Caco-2 (cell line): ENCODE data around the gene TTI1. TPM values are rescaled to one million over a fixed set of nuclear protein-coding genes. Genes with fewer than 3 reads are reported as not detected.

Source experiments
- BruUV-seq: library from RNA; stranded (reverse); fragments of 400-500 nt; replicated peaks from 2 replicates; lab custom pipeline; 2021; lab: Mats Ljungman, UMichigan
- CTCF ChIA-PET: fragments of 300-600 bp; sonication (Branson Sonifier 250); formaldehyde crosslinking; loops from one replicate; lab custom pipeline; 2022; ENCODE audit warnings: antibody characterized with exemption; lab: Charles Lee
- POLR2A ChIA-PET: fragments of 300-600 bp; sonication (Branson Sonifier 250); formaldehyde crosslinking; loops from one replicate; lab custom pipeline; 2022; ENCODE audit warnings: antibody characterized with exemption; lab: Charles Lee
- DNase-seq, 2 experiments: peaks; one replicate each; pipeline versions ENCODE4 v3.0.0 to v3.0.0-alpha.2; 2020 to 2022
- H3K27me3 ChIP-seq: replicated peaks from 2 replicates; pipeline ENCODE4 v1.6.0; 2011; ENCODE audit warnings: low read length; ENCODE audit not compliant: control insufficient read depth, insufficient read depth
- H3K36me3 ChIP-seq: 2 replicates; pipeline ENCODE4 v1.5.1; 2011; ENCODE audit warnings: low read length; ENCODE audit not compliant: control insufficient read depth, insufficient read depth
- H3K4me1 ChIP-seq: fragments of 250-450 bp; sonication (Bioruptor Pico); 2 replicates; pipeline ENCODE4 v1.5.1; 2020; ENCODE audit warnings: mild to moderate bottlenecking
- H3K4me3 ChIP-seq: 2 replicates; pipeline ENCODE4 v1.5.1; 2011; ENCODE audit warnings: low read depth, mild to moderate bottlenecking, control low read depth, low read length
- H3K9me3 ChIP-seq: fragments of 250-450 bp; sonication (Bioruptor Pico); 2 replicates; pipeline ENCODE4 v1.5.1; 2020; ENCODE audit warnings: mild to moderate bottlenecking, moderate library complexity
- H3K27ac Mint-ChIP-seq: one replicate; pipeline ENCODE4 v1.8.0; 2022; ENCODE audit warnings: mixed read lengths; ENCODE audit not compliant: unreplicated experiment
- H3K27me3 Mint-ChIP-seq: one replicate; pipeline ENCODE4 v1.8.0; 2022; ENCODE audit warnings: mixed read lengths; ENCODE audit not compliant: insufficient read depth, unreplicated experiment
- H3K36me3 Mint-ChIP-seq: one replicate; pipeline ENCODE4 v1.8.0; 2022; ENCODE audit warnings: mild to moderate bottlenecking, mixed read lengths; ENCODE audit not compliant: insufficient read depth, unreplicated experiment
- H3K4me1 Mint-ChIP-seq: one replicate; pipeline ENCODE4 v1.8.0; 2022; ENCODE audit warnings: low read depth, mixed read lengths; ENCODE audit not compliant: unreplicated experiment
- H3K4me3 Mint-ChIP-seq: one replicate; pipeline ENCODE4 v1.8.0; 2022; ENCODE audit warnings: mild to moderate bottlenecking, moderate library complexity, mixed read lengths; ENCODE audit not compliant: unreplicated experiment
- H3K9me3 Mint-ChIP-seq: one replicate; pipeline ENCODE4 v1.8.0; 2022; ENCODE audit warnings: mixed read lengths; ENCODE audit not compliant: unreplicated experiment
- intact Hi-C: fragments of 100-400 bp; cut with micrococcal nuclease; formaldehyde crosslinking; loops from one replicate; pipeline ENCODE4 v1.10.0; 2022; ENCODE audit not compliant: unreplicated experiment
- total RNA-seq: library from RNA; stranded (reverse); gene quantifications from 2 replicates; pipeline ENCODE4 v1.2.3, GENCODE V29; 2022
- TF ChIP-seq, protein P1 (sequence below), 2 experiments: fragments of 200-600 bp in 1 of 2; IDR thresholded peaks; 1 replicate in 1 of 2; 2 replicates in 1 of 2; pipeline versions ENCODE4 v1.5.1 to v1.8.0; 2011 to 2022; ENCODE audit warnings: antibody characterized with exemption in 1 of 2, control low read depth in 1 of 2, inconsistent platforms in 1 of 2, low read depth in 1 of 2, low read length in 1 of 2, mild to moderate bottlenecking in 1 of 2, moderate library complexity in 1 of 2; ENCODE audit not compliant: insufficient read depth in 1 of 2, severe bottlenecking in 1 of 2, unreplicated experiment in 1 of 2

The TTI1 gene
- total RNA-seq, 1 experiment from 2014 or later, result 59.2 TPM

DNA sequence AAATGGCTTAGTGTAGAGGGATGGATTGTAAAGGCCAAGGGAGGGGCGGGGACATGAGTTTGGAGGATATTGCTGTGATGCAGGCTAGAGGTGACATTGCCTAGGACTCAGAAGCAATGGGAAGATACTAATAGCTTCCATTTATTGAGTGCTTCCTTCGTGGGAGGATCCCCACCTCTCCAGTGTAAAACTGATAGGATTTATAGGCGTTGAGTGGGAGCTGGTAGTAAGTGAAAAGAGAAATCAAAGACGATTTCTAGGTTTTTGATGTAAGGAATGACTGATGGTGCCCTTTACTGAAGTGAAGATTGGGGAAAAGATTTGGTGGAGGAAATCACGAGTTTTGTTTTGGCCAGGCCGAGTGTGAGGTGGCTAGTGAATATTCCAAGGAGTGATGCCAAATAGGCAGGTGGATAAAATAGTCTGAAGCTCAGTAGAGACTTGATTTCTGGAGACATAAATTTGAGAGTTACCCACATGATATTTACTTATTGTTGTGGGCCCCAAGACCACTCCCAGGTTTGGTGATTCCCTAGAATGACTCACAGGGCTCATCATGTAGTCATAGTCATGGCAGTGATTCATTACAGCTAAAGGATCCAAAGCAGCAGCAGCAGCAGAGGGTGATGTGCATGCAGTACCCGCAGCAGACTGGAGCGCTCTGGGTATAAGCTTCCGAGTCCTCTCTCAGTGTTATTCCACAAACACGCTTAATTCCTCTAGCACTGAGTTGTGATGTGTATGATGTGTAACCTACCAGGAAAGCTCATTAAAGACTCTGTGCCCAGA, 10.4 kb upstream of the TTI1 start:
- peaks cover 23% of the 10 kb centered on the region for H3K4me1 Mint-ChIP-seq
- intact Hi-C loops, result no loop called here
- H3K27me3 Mint-ChIP-seq, result no peaks in the 10 kb centered on the region
- H3K27me3 ChIP-seq, result no peaks in the 10 kb centered on the region
- TF ChIP-seq, protein P1, sequence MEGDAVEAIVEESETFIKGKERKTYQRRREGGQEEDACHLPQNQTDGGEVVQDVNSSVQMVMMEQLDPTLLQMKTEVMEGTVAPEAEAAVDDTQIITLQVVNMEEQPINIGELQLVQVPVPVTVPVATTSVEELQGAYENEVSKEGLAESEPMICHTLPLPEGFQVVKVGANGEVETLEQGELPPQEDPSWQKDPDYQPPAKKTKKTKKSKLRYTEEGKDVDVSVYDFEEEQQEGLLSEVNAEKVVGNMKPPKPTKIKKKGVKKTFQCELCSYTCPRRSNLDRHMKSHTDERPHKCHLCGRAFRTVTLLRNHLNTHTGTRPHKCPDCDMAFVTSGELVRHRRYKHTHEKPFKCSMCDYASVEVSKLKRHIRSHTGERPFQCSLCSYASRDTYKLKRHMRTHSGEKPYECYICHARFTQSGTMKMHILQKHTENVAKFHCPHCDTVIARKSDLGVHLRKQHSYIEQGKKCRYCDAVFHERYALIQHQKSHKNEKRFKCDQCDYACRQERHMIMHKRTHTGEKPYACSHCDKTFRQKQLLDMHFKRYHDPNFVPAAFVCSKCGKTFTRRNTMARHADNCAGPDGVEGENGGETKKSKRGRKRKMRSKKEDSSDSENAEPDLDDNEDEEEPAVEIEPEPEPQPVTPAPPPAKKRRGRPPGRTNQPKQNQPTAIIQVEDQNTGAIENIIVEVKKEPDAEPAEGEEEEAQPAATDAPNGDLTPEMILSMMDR (IDR thresholded peaks at IDR 0.05; ENCODE audit: insufficient read depth in 1 of 2, low read depth in 1 of 2, low read length in 1 of 2, severe bottlenecking in 1 of 2, unreplicated experiment in 1 of 2), result no peak
- H3K36me3 ChIP-seq, result peaks cover 4% of the 10 kb centered on the region; the same call in 1 of the 2 replicates
- no TSS peak for BruUV-seq
- H3K9me3 Mint-ChIP-seq, result no peaks in the 10 kb centered on the region
- H3K4me3 Mint-ChIP-seq, result no peak overlapping the region
- H3K36me3 Mint-ChIP-seq, result peaks cover 69% of the 10 kb centered on the region
- no peak overlapping the region for H3K4me3 ChIP-seq
- no peak overlapping the region for H3K27ac Mint-ChIP-seq
- POLR2A ChIA-PET, result interaction anchor here (2.3 kb wide), 1 partner anchor 10 kb away, joined by 10 read pairs; the partner anchor contains the start of genes RPRD1B and TTI1
- no peak for DNase-seq
- CTCF ChIA-PET, result interaction anchor here (0.5 to 1.0 kb wide), 2 partner anchors 14 to 849 kb away, joined by 7 to 9 read pairs; no protein-coding TSS in a partner anchor
- 0 out of 2 replicates have a peak, but pooled peaks cover 8% of the 10 kb centered on the region for H3K4me1 ChIP-seq
- no peaks in the 10 kb centered on the region for H3K9me3 ChIP-seq

DNA sequence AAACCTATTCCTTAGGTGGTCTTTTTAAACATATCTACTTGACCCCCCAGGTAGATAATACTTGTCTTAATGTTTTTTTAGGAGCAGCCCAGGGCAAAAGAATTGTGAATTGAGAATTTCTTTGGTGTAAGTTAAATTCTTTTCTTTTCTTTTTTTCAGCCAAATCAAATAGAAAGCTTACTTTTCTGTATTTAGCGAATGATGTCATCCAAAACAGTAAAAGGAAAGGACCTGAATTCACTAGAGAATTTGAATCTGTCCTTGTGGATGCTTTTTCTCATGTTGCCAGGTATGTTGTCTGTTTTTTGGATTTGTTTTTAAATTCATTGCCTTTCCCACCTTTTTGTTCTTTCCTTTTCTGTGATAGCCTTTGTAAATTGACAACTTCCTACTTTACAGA, 7.0 kb upstream of the TTI1 start:
- Mint-ChIP-seq H3K9me3 (no peaks in the 10 kb centered on the region), H3K27me3 (no peaks in the 10 kb centered on the region), H3K4me1 (peaks cover 20% of the 10 kb centered on the region), H3K27ac (no peak overlapping the region), H3K36me3 (peaks cover 82% of the 10 kb centered on the region), H3K4me3 (no peak overlapping the region)
- peaks cover 4% of the 10 kb centered on the region for H3K36me3 ChIP-seq
- CTCF ChIA-PET, result no interaction called here
- DNase-seq, result no peak
- H3K9me3 ChIP-seq, result no peaks in the 10 kb centered on the region
- POLR2A ChIA-PET, result no interaction called here
- H3K4me3 ChIP-seq, result no peak overlapping the region
- no peaks in the 10 kb centered on the region for H3K27me3 ChIP-seq
- intact Hi-C loops, result no loop called here
- TF ChIP-seq, protein P1 (IDR thresholded peaks at IDR 0.05; ENCODE audit: insufficient read depth in 1 of 2, low read depth in 1 of 2, low read length in 1 of 2, severe bottlenecking in 1 of 2, unreplicated experiment in 1 of 2), result no peak
- H3K4me1 ChIP-seq, result peaks cover 16% of the 10 kb centered on the region
- BruUV-seq, result no TSS peak

DNA sequence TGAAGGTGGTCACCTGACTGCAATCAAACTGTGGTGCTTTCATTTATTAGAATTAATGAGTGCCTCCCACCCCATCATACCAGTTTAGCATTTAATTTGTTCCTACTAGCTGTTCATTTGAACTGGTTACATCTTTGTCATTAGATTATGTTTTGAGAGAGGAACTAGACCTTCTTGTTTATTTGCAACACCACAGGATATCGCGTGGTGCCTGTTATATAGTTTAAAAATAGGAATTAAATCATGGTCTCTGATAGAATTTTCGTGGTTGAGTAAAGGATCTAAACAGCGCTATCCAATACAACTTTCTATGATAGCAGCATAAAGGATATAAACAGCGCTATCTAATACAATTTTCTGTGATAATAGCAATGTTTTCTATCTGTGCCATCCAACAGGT, 3.1 kb upstream of the TTI1 start:
- Histone ChIP-seq H3K9me3 (no peaks in the 10 kb centered on the region), H3K4me1 (peaks cover 33% of the 10 kb centered on the region), H3K27me3 (no peaks in the 10 kb centered on the region), H3K36me3 (peaks cover 3% of the 10 kb centered on the region), H3K4me3 (no peak overlapping the region)
- Mint-ChIP-seq H3K9me3 (no peaks in the 10 kb centered on the region), H3K27me3 (no peaks in the 10 kb centered on the region), H3K4me1 (peaks cover 23% of the 10 kb centered on the region), H3K27ac (no peak overlapping the region), H3K36me3 (peaks cover 68% of the 10 kb centered on the region), H3K4me3 (no peak overlapping the region)
- no peak for DNase-seq
- no TSS peak for BruUV-seq
- POLR2A ChIA-PET, result no interaction called here
- CTCF ChIA-PET, result no interaction called here
- TF ChIP-seq, protein P1 (IDR thresholded peaks at IDR 0.05; ENCODE audit: insufficient read depth in 1 of 2, low read depth in 1 of 2, low read length in 1 of 2, severe bottlenecking in 1 of 2, unreplicated experiment in 1 of 2), result no peak
- intact Hi-C loops, result no loop called here
